ENCODE results near the gene MED13L.

Gene MED13L

GRCh38 chr12:116277467-116278278 lies at the start of gene MED13L:
MED13L (minus strand) TSS chr12:116277693; CDS start chr12:116277131, 562 bp downstream.
- DNase-seq (ENCODE audit: low spot score) = peak; percentile 93

- no peak for DNase-seq (ENCODE audit: low spot score)
These were observed 47.8 kb upstream of the MED13L start for GRCh38 chr12:116325336-116325664.

- DNase-seq (ENCODE audit: low spot score) = no peak
These were observed 47.3 kb upstream of the MED13L start for GRCh38 chr12:116324654-116325335.

DNA sequence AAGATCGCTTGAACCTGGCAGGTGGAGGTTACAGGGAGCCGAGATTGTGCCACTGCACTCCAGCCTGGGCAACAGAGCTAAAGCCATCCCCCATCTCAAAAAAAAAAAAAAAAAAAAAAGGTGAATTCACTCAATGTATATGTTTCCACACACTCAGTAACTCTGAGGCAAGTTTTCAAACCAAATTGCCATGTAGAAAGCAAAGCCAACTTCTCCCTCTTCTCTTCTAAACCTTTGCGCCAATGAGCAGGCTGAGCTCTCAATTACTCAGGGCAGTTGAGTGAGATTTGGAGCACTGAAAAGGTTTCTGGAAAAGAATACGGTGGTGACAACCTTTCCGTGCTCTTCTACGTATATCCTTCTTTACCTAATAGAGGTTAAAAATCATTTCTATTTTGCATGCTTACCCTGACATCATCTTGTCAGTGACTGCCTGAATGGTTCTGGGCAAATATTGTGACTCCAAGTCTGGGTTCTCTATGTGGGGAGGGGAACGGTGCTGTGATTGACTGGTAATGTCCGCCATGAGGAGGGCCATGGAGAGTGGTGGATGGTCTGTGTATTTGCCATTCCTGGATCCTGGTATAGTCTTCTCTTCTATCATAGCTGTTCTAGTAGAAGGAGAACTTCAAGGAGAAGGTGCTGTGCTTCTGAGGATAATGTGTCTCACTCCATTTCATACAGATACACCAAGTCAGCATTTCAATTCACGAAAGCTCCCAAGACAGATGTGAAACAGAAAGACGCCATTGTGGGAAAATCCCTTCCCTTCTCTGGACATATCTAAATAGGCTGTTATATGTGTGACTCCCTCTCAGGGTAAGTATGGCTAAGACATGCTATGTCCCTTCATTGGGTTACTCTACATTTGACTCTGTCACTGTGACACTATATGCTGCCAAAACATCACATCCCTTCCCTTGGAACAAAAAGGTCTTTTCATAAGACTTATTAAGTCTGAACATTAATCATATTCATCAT lies 46.2 kb upstream of the MED13L start:
- DNase-seq (ENCODE audit: low spot score) = no peak

- no peak for DNase-seq (ENCODE audit: low spot score)
These were observed 44.4 kb upstream of the MED13L start for GRCh38 chr12:116321913-116322312.

- no peak for DNase-seq (ENCODE audit: low spot score)
These were observed 43.3 kb upstream of the MED13L start for GRCh38 chr12:116320791-116321217.

DNA sequence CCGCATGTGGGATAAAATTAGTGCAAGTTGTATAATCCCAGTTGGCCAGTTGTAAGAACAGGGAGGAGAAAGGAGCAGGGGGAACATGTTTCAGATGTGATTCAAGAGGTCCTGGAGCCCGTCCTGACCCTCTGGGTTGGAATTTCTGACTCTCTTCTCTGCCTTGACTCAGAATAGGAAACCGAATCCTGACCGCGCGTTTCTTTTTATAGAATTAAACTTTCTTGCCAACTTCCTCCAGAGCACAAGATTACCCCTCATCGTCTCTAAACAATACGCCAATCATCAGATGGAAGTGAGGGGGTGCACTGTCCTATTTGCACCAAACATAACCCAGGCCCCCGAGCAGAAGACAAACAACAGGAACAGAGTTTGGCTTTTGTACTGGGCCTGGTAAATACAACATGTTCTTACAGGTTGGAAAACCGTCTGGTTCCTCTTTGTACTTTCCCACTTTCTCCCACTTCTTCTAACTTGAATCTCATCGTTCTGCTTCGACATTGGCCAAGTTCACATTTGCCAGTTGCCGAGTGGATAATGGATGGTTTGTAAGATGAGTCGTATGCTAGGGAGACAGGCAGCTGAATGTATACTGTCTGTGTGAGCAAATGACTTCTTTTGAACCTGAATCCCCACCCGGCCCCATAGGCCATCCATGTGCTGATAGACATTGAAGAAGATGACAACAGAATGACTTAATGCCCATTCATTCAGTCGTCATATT lies 42.6 kb upstream of the MED13L start:
- DNase-seq (ENCODE audit: low spot score) = no peak

- DNase-seq (ENCODE audit: low spot score) = no peak
These were observed 41.9 kb upstream of the MED13L start for GRCh38 chr12:116319233-116319897.

DNA sequence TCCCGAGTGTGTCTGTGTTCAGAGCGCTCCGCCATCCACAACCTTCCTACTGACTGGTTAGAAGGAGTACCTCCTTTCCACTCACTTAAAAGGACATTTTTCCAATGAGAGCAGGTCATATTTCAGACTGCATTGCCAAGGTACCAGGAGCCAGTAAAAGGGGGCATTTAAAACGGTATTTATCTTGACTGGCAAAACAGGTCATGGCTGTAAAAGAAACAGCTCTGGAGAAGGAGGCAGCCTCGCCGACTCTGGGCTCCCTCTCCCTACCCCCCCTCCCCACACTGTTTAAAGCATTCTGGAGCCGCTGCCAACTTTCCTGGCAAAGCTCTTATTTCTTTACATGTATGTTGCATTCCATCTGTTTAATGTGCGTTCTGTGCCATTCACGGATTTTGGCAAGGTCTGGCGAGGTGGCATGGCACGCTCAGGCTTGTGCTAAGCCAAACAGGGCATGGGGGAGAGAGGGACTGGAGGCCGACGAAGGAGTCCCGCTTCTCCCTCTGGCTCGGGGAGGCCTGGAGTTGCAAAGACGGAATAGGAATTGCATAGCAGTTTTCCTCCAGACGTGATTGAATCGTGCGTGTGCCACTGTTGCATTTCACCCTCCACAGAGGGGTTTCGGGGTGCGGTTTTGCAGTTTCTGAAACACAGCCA lies 41.2 kb upstream of the MED13L start:
- no peak for DNase-seq (ENCODE audit: low spot score)

- DNase-seq (ENCODE audit: low spot score) = peak; percentile 58
These were observed 40.6 kb upstream of the MED13L start for GRCh38 chr12:116317986-116318575.

DNA sequence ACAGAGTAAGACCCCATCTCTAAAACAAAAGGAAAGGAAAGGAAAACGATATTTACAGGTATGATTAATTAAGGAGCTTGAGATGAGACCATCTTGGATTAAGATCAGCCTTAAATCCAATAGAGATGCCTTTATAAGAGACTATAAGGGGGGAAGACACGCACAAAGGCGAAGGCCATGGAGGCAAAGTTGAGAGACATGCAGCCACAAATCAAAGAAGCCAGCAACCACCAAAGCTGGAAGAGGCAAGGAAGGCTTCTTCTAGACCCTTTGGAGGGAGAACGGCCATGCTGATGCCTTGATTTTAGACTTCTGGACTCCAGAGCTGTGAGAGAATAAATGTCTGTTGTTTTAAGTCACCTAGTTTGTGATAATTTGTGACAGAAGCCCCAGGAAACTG lies 39.6 kb upstream of the MED13L start:
- DNase-seq (ENCODE audit: low spot score) = no peak

DNA sequence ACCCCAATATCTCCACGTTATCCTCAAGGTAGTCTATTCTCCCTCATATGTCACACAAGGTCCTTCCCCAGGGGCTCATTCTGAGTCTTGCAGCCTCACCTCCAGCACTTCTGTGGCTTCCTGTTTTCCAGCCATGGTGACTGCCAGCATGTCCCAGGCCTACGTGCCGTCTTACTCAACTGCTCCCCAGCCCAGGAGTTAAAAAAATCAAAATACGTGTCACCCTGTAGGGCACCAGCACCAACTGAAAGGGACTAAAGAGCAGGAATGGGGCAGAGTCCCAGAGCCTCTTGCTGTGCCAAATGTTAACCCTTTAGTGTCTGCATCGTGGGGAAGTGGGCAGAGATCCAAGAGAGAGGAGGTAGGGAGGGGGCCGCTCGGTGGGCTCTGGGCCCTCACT lies 37.0 kb upstream of the MED13L start:
- DNase-seq (ENCODE audit: low spot score) = no peak

DNA sequence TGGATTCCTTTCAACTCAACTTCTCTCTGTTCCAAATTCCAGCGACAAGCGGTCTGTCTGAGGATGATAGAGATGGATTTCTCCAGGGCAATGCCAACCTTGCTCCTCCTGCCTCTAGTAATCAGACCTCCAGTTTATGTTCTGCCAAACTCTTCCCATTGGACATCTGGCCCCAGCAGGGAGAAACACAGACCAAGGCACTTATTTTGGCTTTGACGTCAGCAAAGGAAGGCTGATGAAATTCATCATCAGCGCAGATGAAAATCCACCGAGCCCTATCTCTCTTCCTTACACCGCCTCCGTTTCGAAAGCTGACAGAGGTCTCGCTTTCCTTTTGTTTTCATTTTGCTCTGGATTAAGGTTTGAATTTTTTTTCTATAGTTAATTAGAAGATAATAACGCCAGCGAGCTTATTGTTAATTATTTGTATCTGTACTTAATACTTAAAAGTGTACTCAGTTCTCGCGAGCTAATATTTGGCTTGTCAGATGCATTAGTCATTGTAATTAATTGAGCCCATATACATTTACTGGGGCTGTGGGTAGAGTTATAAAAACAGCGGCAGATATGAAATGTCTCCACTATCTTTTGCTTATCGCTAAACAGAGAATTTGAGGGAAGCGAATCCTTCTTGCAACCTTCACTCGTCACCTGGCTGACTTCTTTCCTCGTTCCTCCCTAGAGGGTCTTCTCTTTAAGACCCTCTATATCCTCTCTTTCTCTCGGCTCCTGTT lies 35.9 kb upstream of the MED13L start:
- DNase-seq (ENCODE audit: low spot score) = no peak

DNA sequence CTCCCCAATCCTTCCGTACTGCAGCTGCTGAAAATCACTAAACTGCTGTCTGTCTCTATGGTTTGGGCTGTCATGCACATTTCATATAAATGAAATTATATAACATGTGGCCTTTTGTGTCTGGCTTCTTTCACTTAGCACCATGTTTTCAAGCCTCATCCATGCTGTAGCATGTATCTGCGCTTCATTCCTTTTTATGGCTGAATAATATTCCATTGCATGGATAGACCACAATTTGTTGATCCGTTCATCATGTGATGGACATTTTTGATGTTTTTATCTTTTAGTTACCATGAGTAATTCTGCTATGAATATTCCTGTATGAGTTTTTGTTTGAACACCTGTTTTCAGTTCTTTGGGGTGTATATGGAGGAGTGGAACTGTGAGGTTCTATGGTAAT lies 32.6 kb upstream of the MED13L start:
- DNase-seq (ENCODE audit: low spot score) = no peak

DNA sequence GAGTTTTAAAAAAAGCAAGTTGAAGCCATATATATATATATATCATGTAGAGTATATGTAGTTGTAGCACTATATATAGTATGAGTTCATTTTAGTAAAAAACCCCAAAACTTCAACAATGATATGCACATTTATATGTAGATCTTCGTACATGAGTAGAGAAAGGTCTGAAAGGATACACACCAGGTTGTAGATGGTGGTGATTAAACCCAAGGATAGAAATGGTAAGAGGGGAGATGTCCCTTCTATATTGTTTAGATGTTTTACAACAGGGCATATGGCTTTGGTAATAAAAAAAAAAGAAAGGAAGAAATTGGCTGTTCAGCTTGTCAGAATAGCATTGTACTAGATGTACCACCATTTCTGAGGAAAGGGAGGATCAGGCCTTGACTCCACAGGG lies 31.9 kb upstream of the MED13L start:
- no peak for DNase-seq (ENCODE audit: low spot score)

GRCh38 chr12:116308647-116309046 lies 31.2 kb upstream of the MED13L start:
- DNase-seq (ENCODE audit: low spot score) = no peak

DNA sequence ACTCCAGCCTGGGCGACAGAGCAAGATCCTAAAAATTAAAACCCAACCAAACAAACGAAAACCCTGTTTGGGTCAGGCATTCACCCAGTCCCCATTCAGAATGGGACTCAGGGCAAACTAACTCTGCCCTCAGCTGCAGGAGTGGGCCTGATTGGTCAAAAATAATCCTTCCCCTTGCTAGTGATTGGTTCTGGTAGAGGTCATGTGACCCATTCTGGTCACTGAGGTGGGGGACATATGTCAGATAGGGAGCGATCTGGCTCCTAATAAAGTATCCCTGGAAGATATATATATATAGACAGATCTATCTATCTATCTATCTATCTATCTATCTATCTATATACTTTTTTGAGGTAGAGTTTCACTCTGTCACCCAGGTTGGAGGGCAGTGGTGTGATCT lies 29.5 kb upstream of the MED13L start:
- no peak for DNase-seq (ENCODE audit: low spot score)

DNA sequence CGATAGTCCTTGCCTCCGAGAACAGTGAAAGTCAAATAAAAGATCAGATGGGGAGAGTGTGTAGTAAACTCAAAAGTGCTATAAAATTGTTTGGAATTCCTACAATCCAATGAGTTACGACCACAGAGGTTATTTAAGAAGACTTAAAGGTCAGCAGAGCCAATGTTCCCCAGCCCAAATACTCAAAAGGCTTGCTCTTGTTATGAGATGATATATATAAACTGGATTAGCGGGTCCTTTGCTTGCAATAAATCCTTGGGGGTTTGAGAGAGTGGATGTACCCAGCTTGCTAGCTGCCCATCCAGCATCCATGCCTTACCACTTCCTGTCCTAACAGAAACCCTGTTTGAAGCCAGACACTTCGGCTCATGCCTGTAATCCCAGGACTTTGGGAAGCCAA lies 29.0 kb upstream of the MED13L start:
- DNase-seq (ENCODE audit: low spot score) = no peak

- no peak for DNase-seq (ENCODE audit: low spot score)
These were observed 27.1 kb upstream of the MED13L start for GRCh38 chr12:116304621-116305020.

DNA sequence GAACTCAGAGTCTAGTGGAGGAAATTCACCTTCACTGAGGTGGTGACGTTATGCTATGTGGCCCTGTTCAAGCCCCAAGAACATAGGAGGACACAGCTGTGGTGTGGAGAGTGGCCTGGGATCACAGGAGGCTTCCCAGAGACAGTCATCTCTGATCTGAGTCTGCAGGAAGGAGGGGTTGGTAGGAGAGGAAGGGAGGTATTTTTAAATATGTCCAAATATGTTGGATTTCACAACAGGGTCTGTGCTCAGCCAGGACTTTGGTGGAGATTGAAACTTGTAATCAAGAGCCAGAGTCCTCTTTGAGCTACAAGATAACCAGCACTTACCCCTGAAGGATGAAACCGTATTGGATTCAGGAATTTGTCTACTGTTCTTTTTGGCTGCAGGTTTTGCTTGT lies 26.4 kb upstream of the MED13L start:
- DNase-seq (ENCODE audit: low spot score) = no peak

All from kidney tubule cell (primary cell).